CD14-positive monocyte (primary cell): ENCODE measurements around the gene FAM50A. TPM values are rescaled to one million over a fixed set of nuclear protein-coding genes. Genes with fewer than 3 reads are reported as not detected.

Source experiments
- DNase-seq, 3 donors: peaks; one replicate each; pipeline ENCODE4 v3.0.0-alpha.2; 2011 to 2022
- H2AFZ ChIP-seq: 2 replicates; pipeline ENCODE4 v1.6.0; 2012; ENCODE audit warnings: mild to moderate bottlenecking, low read depth, low read length, inconsistent platforms; ENCODE audit not compliant: insufficient read depth, poor library complexity, severe bottlenecking
- H3K27ac ChIP-seq, 2 donors: 1 replicate in 1 of 2; 2 replicates in 1 of 2; pipeline ENCODE4 v1.5.1; 2012 to 2013; ENCODE audit warnings: low read length in 2 of 2, control low read depth in 1 of 2, inconsistent platforms in 1 of 2, low read depth in 1 of 2, mild to moderate bottlenecking in 1 of 2
- H3K27me3 ChIP-seq, 2 donors: one replicate each; pipeline versions ENCODE4 v1.6.0 to v1.6.1; 2011 to 2013; ENCODE audit warnings: low read length in 2 of 2; ENCODE audit not compliant: control insufficient read depth in 2 of 2, insufficient read depth in 2 of 2
- H3K36me3 ChIP-seq, 2 donors: replicated peaks in 1 of 2; 1 replicate in 1 of 2; 2 replicates in 1 of 2; pipeline versions ENCODE4 v1.5.1 to v1.6.1; 2012 to 2013; ENCODE audit warnings: low read length in 2 of 2, control low read depth in 1 of 2, inconsistent platforms in 1 of 2, mild to moderate bottlenecking in 1 of 2; ENCODE audit not compliant: insufficient read depth in 2 of 2, control insufficient read depth in 1 of 2
- H3K4me1 ChIP-seq, 2 donors: 1 replicate in 1 of 2; 2 replicates in 1 of 2; pipeline versions ENCODE4 v1.5.1 to v1.6.1; 2012 to 2013; ENCODE audit warnings: low read length in 2 of 2, control low read depth in 1 of 2, inconsistent platforms in 1 of 2, mild to moderate bottlenecking in 1 of 2, moderate library complexity in 1 of 2; ENCODE audit not compliant: insufficient read depth in 2 of 2, control insufficient read depth in 1 of 2
- H3K4me2 ChIP-seq: replicated peaks from 2 replicates; pipeline ENCODE3; 2012; ENCODE audit warnings: low read length, moderate library complexity, mild to moderate bottlenecking; ENCODE audit not compliant: poor library complexity, severe bottlenecking; ENCODE audit errors: extremely low read depth
- H3K4me3 ChIP-seq, 3 experiments: fragments of 200-600 bp in 1 of 3; sonication (generic) in 1 of 3; replicated peaks in 1 of 3; 1 replicate in 2 of 3; 2 replicates in 1 of 3; pipeline ENCODE4 v1.5.1; 2011 to 2013; ENCODE audit warnings: low read length in 3 of 3, mild to moderate bottlenecking in 3 of 3, control low read depth in 2 of 3, low read depth in 2 of 3, inconsistent platforms in 1 of 3, moderate library complexity in 1 of 3
- H3K79me2 ChIP-seq: 2 replicates; pipeline ENCODE4 v1.6.0; 2012; ENCODE audit warnings: mild to moderate bottlenecking, control low read depth, inconsistent platforms, low read length, moderate library complexity; ENCODE audit not compliant: insufficient read depth
- H3K9ac ChIP-seq: 2 replicates; pipeline ENCODE4 v1.6.0; 2017; ENCODE audit warnings: low read length, mild to moderate bottlenecking; ENCODE audit not compliant: insufficient read depth, poor library complexity, severe bottlenecking
- H3K9me3 ChIP-seq, 2 donors: replicated peaks in 1 of 2; 1 replicate in 1 of 2; 2 replicates in 1 of 2; pipeline versions ENCODE4 v1.5.1 to v1.6.1; 2012 to 2013; ENCODE audit warnings: low read length in 2 of 2, control low read depth in 1 of 2; ENCODE audit not compliant: control insufficient read depth in 1 of 2, insufficient read depth in 1 of 2
- H4K20me1 ChIP-seq: 2 replicates; pipeline ENCODE4 v1.6.0; 2012; ENCODE audit warnings: mild to moderate bottlenecking, low read length, control low read depth, moderate library complexity; ENCODE audit not compliant: insufficient read depth
- H3K27ac Mint-ChIP-seq, 7 donors: one replicate each; pipeline ENCODE4 v1.8.0; 2020; ENCODE audit warnings: mild to moderate bottlenecking in 7 of 7, mixed read lengths in 7 of 7, moderate library complexity in 6 of 7, inconsistent platforms in 2 of 7
- H3K27me3 Mint-ChIP-seq, 3 donors: one replicate each; pipeline ENCODE4 v1.8.0; 2021 to 2022; ENCODE audit warnings: low read depth in 3 of 3, mild to moderate bottlenecking in 3 of 3, mixed read lengths in 3 of 3, moderate library complexity in 3 of 3, inconsistent platforms in 1 of 3
- H3K36me3 Mint-ChIP-seq, 2 donors: one replicate each; pipeline ENCODE4 v1.8.0; 2020; ENCODE audit warnings: mixed read lengths in 2 of 2, inconsistent platforms in 1 of 2, mild to moderate bottlenecking in 1 of 2
- H3K4me1 Mint-ChIP-seq: one replicate; pipeline ENCODE4 v1.8.0; 2020; ENCODE audit warnings: mild to moderate bottlenecking, mixed read lengths
- H3K4me3 Mint-ChIP-seq, 2 donors: one replicate each; pipeline ENCODE4 v1.8.0; 2020; ENCODE audit warnings: mild to moderate bottlenecking in 2 of 2, mixed read lengths in 2 of 2, moderate library complexity in 1 of 2
- H3K9me3 Mint-ChIP-seq, 7 donors: one replicate each; pipeline ENCODE4 v1.8.0; 2020 to 2022; ENCODE audit warnings: mixed read lengths in 7 of 7, mild to moderate bottlenecking in 6 of 7, moderate library complexity in 6 of 7, inconsistent platforms in 2 of 7
- CTCF ChIP-seq: fragments of 200-600 bp; IDR thresholded peaks from one replicate; pipeline ENCODE4 v1.8.0; 2022; ENCODE audit warnings: antibody characterized with exemption, mild to moderate bottlenecking
- WGBS: methylation state at CpG from one replicate; pipeline ENCODE4 v1.1.5; 2013; ENCODE audit warnings: missing lambda C conversion rate; ENCODE audit not compliant: insufficient coverage; 5-methylcytosine and 5-hydroxymethylcytosine counted together
- intact Hi-C, 2 donors: fragments of 100-400 bp; cut with micrococcal nuclease; formaldehyde crosslinking; loops; one replicate each; pipeline versions ENCODE4 v1.15.0 to v1.15.1; 2023
- polyA plus RNA-seq, 3 donors: library from polyadenylated mRNA; depleted of rRNA in 1 of 3; unstranded in 2 of 3; stranded (reverse) in 1 of 3; fragments of 300-500 nt in 2 of 3; fragments of >200 nt in 1 of 3; fragmentation: Illumina TruSeq in 2 of 3; gene quantifications; 1 replicate in 2 of 3; 2 replicates in 1 of 3; pipeline ENCODE4 v1.2.3, GENCODE V29; 2012 to 2021

FAM50A gene
- polyA plus RNA-seq, 3 donors: 23.9 to 88.9 (median 46.4) TPM

- TF ChIP-seq CTCF: no peak
- Histone ChIP-seq H3K4me1 (peaks cover 39 to 42% of the 10 kb centered on the region in 2 donors), H2AFZ (peak overlapping the region; percentile 44), H3K4me2 (peak overlapping the region; percentile 82), H3K9me3 (no peaks in the 10 kb centered on the region), H3K27me3 (no peaks in the 10 kb centered on the region), H3K4me3 (peak overlapping the region; percentile 50 to 80 (median 73)), H3K79me2 (peaks cover 48% of the 10 kb centered on the region), H4K20me1 (peaks cover 16% of the 10 kb centered on the region), H3K36me3 (peaks cover 13 to 14% of the 10 kb centered on the region in 2 donors), H3K9ac (peak overlapping the region; percentile 78), H3K27ac (peak overlapping the region; percentile 95)
- Mint-ChIP-seq H3K27me3 (peaks cover 0 to 8% (median 6%) of the 10 kb centered on the region in 3 donors), H3K36me3 (peaks cover 9 to 18% of the 10 kb centered on the region in 2 donors), H3K27ac (peak overlapping the region; percentile 91 to 98 (median 97)), H3K9me3 (peaks cover 0 to 12% (median 2%) of the 10 kb centered on the region in 7 donors), H3K4me1 (peaks cover 21% of the 10 kb centered on the region), H3K4me3 (peak overlapping the region; percentile 86 to 97)
- WGBS: no CpG with 5 or more reads among the region's 10 CpGs
- intact Hi-C loops: loop anchor here in 1 of 2 donors (5.0 kb wide), 1 partner anchor 109 kb away; the partner anchor contains the start of gene FAM3A
- DNase-seq: peak in 1 of 3 donors; percentile 11
These were observed 35.2 kb upstream of the FAM50A start for GRCh38 chrX:154408659-154409221.

- TF ChIP-seq CTCF: no peak
- intact Hi-C loops: loop anchor here in 1 of 2 donors (5.0 kb wide), 1 partner anchor 108 kb away; the partner anchor contains the start of gene FAM3A
- Mint-ChIP-seq H3K36me3 (peaks cover 7 to 20% of the 10 kb centered on the region in 2 donors), H3K9me3 (peaks cover 0 to 14% (median 2%) of the 10 kb centered on the region in 7 donors), H3K27ac (peak within 1 kb of the TSS; percentile 91 to 98 (median 97)), H3K4me1 (peaks cover 21% of the 10 kb centered on the region), H3K27me3 (peaks cover 0 to 6% (median 4%) of the 10 kb centered on the region in 3 donors), H3K4me3 (peak within 1 kb of the TSS; percentile 86 to 97)
- H3K4me3 ChIP-seq: peak within 1 kb of the TSS; percentile 50 to 80 (median 73)
- 2% methylated on average over 8 of the region's 26 CpGs for whole genome bisulfite sequencing
- H3K27me3 ChIP-seq: no peaks in the 10 kb centered on the region
- no peaks in the 10 kb centered on the region for H3K9me3 ChIP-seq
- H3K4me2 ChIP-seq: peak within 1 kb of the TSS; percentile 82
- peak; percentile 88 to 95 (median 94) for DNase-seq
- peaks cover 39 to 42% of the 10 kb centered on the region in 2 donors for H3K4me1 ChIP-seq
- peaks cover 11% of the 10 kb centered on the region for H4K20me1 ChIP-seq
- peaks cover 13 to 14% of the 10 kb centered on the region in 2 donors for H3K36me3 ChIP-seq
- peaks cover 48% of the 10 kb centered on the region for H3K79me2 ChIP-seq
- H3K9ac ChIP-seq: peak within 1 kb of the TSS; percentile 78
- H2AFZ ChIP-seq: peak within 1 kb of the TSS; percentile 44
- peak within 1 kb of the TSS; percentile 95 for H3K27ac ChIP-seq
These were observed 34.6 kb upstream of the FAM50A start, which contains the start of gene DNASE1L1 for GRCh38 chrX:154409222-154409871. Gene DNASE1L1, minus strand, starts transcription at chrX:154409254. Its CDS starts 3,686 bp downstream, at chrX:154405568.
